NCI-H2227 (cell line): ENCODE results near the gene NEK2.
"Not testable (repeated sequence)": the region's sequence is repeated elsewhere in the genome, so short reads cannot be mapped to it uniquely, and the experiment has no call there.

Source experiments
- DNase-seq: peaks from one replicate; lab custom pipeline; 2025; ENCODE audit not compliant: unreplicated experiment; lab: John Stamatoyannopoulos, UW

The NEK2 gene

GRCh38 chr1:211634461-211634860 is 41.0 kb downstream of the NEK2 start:
- no peak for DNase-seq

GRCh38 chr1:211633524-211633846 is 41.9 kb downstream of the NEK2 start:
- no peak for DNase-seq

- DNase-seq, result no peak
Measured at GRCh38 chr1:211632808-211633523, 42.5 kb downstream of the NEK2 start.

GRCh38 chr1:211632117-211632807 is 43.2 kb downstream of the NEK2 start:
- DNase-seq, result no peak

GRCh38 chr1:211631168-211631567 is 44.3 kb downstream of the NEK2 start:
- DNase-seq, result no peak

DNA sequence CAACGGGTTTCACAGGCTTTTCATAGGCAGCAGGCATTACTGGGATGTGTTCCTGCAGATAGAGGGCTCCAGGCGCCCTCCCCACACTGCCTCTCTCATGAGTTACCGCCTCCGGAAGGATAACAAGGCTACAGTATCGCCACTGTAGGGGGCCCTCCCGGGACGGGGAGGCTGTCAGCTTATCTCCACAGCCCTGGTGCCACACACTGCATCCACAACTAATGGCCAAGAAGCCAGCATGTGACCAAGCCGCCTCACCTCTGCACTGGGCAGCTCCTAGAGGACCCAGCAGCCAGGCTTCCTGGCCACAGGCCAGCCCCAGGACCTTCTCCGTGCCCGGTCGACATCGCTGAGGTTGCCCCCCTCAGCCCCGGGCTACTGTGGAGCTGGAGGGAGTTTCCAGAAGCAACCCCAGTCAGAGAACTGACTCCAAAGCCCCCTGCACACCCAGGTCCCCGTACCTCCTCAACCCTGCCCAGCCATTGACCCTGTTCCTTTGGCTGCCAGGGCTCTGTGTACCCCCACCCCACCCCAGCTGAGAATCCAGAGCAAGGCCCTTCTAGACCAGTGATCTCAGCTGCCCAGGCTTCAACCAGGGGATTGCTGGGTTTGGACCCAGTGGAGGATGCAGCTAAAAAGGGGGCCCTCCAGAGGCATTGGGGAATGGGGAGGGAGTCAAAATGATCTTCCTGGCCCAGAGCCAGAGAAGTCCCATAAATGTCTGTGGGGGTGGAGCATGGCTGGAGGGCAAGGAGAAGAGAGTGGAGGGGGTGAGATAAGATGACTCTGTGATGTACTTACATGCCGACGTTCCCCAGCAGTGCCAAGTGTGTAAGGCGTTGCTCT is 45.0 kb downstream of the NEK2 start:
- DNase-seq, result peak; percentile 83

- DNase-seq, result peak; percentile 20
Measured at GRCh38 chr1:211628417-211628816, 47.0 kb downstream of the NEK2 start.

GRCh38 chr1:211627259-211627658 is 48.2 kb downstream of the NEK2 start:
- no peak for DNase-seq

GRCh38 chr1:211625866-211626265 is 49.6 kb downstream of the NEK2 start:
- not testable (repeated sequence) for DNase-seq

GRCh38 chr1:211625040-211625439 is 50.4 kb downstream of the NEK2 start:
- DNase-seq, result no peak

DNA sequence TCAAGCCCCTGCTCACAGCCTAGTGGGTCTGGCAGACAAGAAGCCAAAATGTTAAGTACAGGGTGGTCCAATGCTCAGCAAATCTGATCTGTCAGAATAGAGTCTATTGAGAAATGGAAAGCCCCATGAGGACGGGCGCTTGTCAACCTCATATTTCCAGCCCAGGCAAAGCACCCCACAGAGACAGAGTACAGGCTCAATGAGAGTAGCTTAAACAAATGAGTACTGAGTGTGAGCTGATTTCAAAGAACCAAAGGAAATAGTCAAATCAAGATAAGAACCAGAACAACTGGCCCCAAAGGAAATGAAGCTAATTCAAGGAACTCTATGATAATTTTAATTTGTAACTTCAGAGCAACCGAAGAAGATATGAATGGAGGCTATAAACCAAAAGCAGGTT is 51.9 kb downstream of the NEK2 start:
- no peak for DNase-seq

- no peak for DNase-seq
Measured at GRCh38 chr1:211621447-211622198, 53.8 kb downstream of the NEK2 start.

DNA sequence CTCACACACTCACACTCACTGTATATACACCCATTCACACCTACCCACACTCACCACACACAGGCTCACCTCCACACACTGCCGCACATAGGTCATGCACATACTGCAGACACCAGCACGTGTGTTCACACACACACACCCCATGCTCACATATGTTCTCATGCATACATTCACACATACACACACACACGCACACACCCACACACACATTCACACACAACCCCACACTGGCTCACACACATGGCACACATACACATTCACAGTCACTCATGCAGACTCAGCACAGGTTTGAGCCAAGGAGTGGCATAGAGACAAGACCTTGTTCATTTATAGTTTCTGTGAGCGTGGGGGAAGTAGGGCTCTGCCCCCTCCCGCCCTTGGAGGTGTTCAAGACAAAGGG is 55.3 kb downstream of the NEK2 start:
- DNase-seq, result no peak

GRCh38 chr1:211619033-211619996 is 56.1 kb downstream of the NEK2 start:
- no peak for DNase-seq

DNA sequence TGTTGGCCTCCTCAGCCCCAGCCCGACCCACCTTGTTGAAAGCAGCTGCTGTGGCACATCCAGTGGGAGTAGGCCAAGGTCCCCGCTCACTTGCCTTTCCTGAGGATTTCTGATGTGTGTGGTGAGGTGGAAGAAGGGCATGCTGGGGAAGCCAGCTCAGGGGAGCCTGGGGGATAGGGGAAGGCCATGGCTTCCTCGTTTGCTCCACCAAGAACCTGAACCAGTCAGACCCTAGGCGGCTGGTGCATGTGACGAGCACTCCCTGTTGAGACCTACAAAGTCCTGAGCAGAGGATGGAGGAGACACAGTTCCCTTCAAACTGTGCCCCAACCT is 58.5 kb downstream of the NEK2 start:
- DNase-seq, result no peak

DNA sequence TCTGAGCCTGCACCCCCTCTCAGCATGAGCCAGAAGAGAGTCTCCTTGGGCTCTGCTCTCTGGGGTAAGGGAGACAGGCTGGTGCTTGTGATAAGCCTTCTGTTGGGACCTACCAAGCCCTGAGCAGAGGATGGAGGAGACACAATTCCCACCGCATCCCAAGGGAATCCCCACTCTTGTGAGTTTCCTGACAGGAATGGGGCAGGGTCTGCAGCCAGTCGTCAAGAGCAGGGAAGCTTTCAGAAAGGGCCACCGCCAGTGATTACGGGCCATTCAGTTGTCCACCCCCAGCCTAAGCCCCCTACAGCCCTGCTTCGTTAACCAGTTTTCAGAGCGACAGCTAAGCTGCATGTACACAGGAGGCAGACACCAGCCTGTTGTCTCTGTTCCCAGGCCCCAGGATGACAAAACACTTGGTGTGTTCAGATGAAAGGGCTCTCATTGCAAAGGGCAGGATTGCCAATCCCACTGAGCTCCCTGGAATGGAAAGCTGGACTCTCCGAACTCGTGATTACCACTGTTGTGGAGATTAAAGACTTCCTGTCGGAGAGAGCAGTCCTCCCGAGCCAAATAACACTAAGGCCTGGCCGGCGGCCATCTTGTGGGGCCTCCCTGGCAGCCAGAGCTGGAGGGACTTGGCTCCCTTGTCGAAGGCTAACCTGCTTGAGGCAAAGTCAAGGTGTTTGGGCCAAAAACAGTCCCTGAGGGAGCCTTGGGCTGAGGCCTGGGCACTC is 59.0 kb downstream of the NEK2 start:
- DNase-seq, result no peak

DNA sequence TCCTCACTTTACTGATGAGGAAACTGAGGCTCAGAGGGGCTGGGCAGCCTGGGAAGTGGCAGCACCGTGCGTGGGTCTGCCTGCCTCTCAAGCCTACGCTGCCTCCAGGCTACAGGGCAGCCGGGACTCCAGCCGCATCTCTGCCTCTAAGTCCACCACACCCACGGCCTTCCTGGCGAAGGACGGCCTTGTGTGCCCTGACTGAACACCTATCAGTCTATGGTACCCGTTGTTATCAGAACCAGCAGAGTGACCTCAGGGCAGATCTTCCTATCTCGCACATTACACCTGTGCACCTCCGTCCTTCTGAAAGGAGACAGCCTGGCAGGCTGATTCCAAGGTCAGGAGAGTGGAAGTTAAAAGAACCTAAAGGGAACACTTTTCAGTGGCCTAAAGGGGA is 60.8 kb downstream of the NEK2 start:
- no peak for DNase-seq

- DNase-seq, result no peak
Measured at GRCh38 chr1:211613951-211614350, 61.5 kb downstream of the NEK2 start.

DNA sequence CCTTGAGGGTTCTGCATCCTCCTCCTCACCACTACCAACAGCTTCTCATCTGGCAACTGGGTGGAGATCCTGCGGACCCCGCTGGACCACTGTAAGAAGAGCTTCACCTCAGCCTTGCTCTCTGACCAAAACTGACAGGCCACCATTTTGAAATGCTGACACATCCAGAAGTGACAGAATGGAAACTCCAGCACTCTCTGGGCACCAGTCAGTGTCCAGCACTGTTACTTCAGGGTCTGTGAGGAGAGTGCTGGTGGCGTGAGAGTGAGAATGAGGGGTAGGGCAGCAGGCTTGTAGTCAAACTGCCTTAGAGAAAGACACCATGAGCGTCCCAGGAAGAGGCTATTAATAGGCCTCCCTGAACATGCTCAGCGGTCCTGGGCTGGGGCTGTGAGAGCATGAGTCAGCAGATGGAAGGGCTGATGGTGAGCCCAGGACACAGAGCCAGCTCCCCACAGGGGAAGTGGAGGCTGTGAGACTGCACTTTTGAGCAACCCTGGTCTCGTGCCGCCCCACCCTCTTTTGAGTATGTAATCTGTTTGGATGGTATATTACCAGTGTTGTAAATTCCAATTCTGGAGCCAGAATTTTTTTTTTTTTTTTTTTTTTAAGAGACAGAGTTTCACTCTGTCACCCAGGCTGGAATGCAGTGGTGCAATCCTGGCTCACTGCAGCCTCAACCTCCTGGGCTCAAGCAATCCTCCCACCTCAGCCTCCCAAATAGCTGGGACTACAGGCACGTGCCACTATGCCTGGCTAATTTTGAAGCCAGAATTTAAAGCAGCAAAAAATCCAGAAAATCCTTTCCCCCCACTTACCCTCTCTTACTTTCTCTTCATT is 62.1 kb downstream of the NEK2 start:
- DNase-seq, result peak; percentile 29
